ENCODE data around the gene LRTM1.

- TF ChIP-seq POLR2A (IDR thresholded peaks at IDR 0.05) (no peak), CTCF (IDR thresholded peaks at IDR 0.05) (no peak)
Measured at GRCh38 chr3:54874816-54875556, 52.9 kb downstream of the LRTM1 start.
